ENCODE results near the gene EXOC6B.

EXOC6B gene

GRCh38 chr2:72173640-72174321 is 652.1 kb downstream of the EXOC6B start:
- no peak overlapping the region for H3K9ac ChIP-seq (ENCODE audit: low read depth, low read length)
- DNase-seq = no peak

GRCh38 chr2:72172478-72172877 is 653.4 kb downstream of the EXOC6B start:
- Histone ChIP-seq H3K79me2 (ENCODE audit: insufficient read depth, low read length) (no peaks in the 10 kb centered on the region), H3K9me3 (ENCODE audit: insufficient read depth, low read length, severe bottlenecking) (no peaks in the 10 kb centered on the region), H3K36me3 (ENCODE audit: insufficient read depth, low read length) (no peaks in the 10 kb centered on the region), H3K4me3 (ENCODE audit: low read depth in 1 of 2, low read length in 2 of 2) (no peak overlapping the region), H3K4me2 (ENCODE audit: insufficient read depth, low read length) (no peak overlapping the region), H3K4me1 (ENCODE audit: insufficient read depth, low read length) (no peaks in the 10 kb centered on the region), H3K9ac (ENCODE audit: low read depth, low read length) (no peak overlapping the region), H2AFZ (ENCODE audit: low read depth, low read length) (no peak overlapping the region), H4K20me1 (ENCODE audit: insufficient read depth, low read length) (no peaks in the 10 kb centered on the region), H3K27ac (ENCODE audit: low read length) (no peak overlapping the region), H3K27me3 (ENCODE audit: insufficient read depth, low read length, poor library complexity) (no peaks in the 10 kb centered on the region)
- DNase-seq (no peak), ATAC-seq (ENCODE audit: insufficient read depth, low read depth) (no peak)
- no peak for TF ChIP-seq EZH2 (IDR thresholded peaks at IDR 0.05; ENCODE audit: borderline replicate concordance, low read depth, low read length, severe bottlenecking)

More at GRCh38 chr2:72173640-72174321, 652.1 kb downstream of the EXOC6B start:
- no peaks in the 10 kb centered on the region for H3K79me2 ChIP-seq (ENCODE audit: insufficient read depth, low read length)
- H3K27me3 ChIP-seq (ENCODE audit: insufficient read depth, low read length, poor library complexity) = no peaks in the 10 kb centered on the region
- no peak overlapping the region for H3K27ac ChIP-seq (ENCODE audit: low read length)
- no peak overlapping the region for H2AFZ ChIP-seq (ENCODE audit: low read depth, low read length)
- no peak for TF ChIP-seq EZH2 (IDR thresholded peaks at IDR 0.05; ENCODE audit: borderline replicate concordance, low read depth, low read length, severe bottlenecking)
- TF ChIP-seq, protein P1, sequence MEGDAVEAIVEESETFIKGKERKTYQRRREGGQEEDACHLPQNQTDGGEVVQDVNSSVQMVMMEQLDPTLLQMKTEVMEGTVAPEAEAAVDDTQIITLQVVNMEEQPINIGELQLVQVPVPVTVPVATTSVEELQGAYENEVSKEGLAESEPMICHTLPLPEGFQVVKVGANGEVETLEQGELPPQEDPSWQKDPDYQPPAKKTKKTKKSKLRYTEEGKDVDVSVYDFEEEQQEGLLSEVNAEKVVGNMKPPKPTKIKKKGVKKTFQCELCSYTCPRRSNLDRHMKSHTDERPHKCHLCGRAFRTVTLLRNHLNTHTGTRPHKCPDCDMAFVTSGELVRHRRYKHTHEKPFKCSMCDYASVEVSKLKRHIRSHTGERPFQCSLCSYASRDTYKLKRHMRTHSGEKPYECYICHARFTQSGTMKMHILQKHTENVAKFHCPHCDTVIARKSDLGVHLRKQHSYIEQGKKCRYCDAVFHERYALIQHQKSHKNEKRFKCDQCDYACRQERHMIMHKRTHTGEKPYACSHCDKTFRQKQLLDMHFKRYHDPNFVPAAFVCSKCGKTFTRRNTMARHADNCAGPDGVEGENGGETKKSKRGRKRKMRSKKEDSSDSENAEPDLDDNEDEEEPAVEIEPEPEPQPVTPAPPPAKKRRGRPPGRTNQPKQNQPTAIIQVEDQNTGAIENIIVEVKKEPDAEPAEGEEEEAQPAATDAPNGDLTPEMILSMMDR (IDR thresholded peaks at IDR 0.05; ENCODE audit: borderline replicate concordance, extremely low read depth, low read length, poor library complexity, severe bottlenecking) = no peak
- ATAC-seq (ENCODE audit: insufficient read depth, low read depth) = no peak
- no peaks in the 10 kb centered on the region for H3K36me3 ChIP-seq (ENCODE audit: insufficient read depth, low read length)
- no peaks in the 10 kb centered on the region for H3K9me3 ChIP-seq (ENCODE audit: insufficient read depth, low read length, severe bottlenecking)
- H3K4me2 ChIP-seq (ENCODE audit: insufficient read depth, low read length) = no peak overlapping the region
- H3K4me1 ChIP-seq (ENCODE audit: insufficient read depth, low read length) = no peaks in the 10 kb centered on the region
- H3K4me3 ChIP-seq (ENCODE audit: low read depth in 1 of 2, low read length in 2 of 2) = no peak overlapping the region
- no peaks in the 10 kb centered on the region for H4K20me1 ChIP-seq (ENCODE audit: insufficient read depth, low read length)

GRCh38 chr2:72166279-72166678 is 659.6 kb downstream of the EXOC6B start:
- DNase-seq = no peak
- no peaks in the 10 kb centered on the region for H3K36me3 ChIP-seq (ENCODE audit: insufficient read depth, low read length)
- no peak for ATAC-seq (ENCODE audit: insufficient read depth, low read depth)
- no peak overlapping the region for H2AFZ ChIP-seq (ENCODE audit: low read depth, low read length)
- H4K20me1 ChIP-seq (ENCODE audit: insufficient read depth, low read length) = no peaks in the 10 kb centered on the region
- TF ChIP-seq, protein P1 (IDR thresholded peaks at IDR 0.05; ENCODE audit: borderline replicate concordance, extremely low read depth, low read length, poor library complexity, severe bottlenecking) = no peak
- TF ChIP-seq EZH2 (IDR thresholded peaks at IDR 0.05; ENCODE audit: borderline replicate concordance, low read depth, low read length, severe bottlenecking) = no peak
- no peaks in the 10 kb centered on the region for H3K79me2 ChIP-seq (ENCODE audit: insufficient read depth, low read length)
- H3K27me3 ChIP-seq (ENCODE audit: insufficient read depth, low read length, poor library complexity) = no peaks in the 10 kb centered on the region
- H3K9ac ChIP-seq (ENCODE audit: low read depth, low read length) = no peak overlapping the region
- H3K4me1 ChIP-seq (ENCODE audit: insufficient read depth, low read length) = no peaks in the 10 kb centered on the region
- H3K27ac ChIP-seq (ENCODE audit: low read length) = no peak overlapping the region
- H3K4me3 ChIP-seq (ENCODE audit: low read depth in 1 of 2, low read length in 2 of 2) = no peak overlapping the region
- H3K9me3 ChIP-seq (ENCODE audit: insufficient read depth, low read length, severe bottlenecking) = no peaks in the 10 kb centered on the region
- no peak overlapping the region for H3K4me2 ChIP-seq (ENCODE audit: insufficient read depth, low read length)

DNA sequence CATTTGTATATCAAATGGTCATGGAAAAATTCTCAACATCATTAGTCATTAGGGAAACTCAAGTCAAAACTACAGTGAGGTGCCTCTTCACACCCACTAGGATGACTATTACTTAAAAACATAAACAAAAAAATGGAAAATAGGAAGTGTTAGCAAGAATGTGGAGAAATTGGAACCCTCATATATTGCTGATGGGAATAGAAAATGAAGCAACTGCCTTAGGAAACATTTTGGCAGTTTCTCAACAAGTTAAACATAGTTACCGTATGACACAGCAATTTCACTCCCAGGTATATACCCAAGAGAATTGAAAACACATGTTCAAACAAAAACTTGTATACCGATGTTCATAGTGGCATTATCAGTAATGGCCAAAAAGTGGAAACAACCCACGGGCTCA is 660.0 kb downstream of the EXOC6B start:
- Histone ChIP-seq H3K9me3 (ENCODE audit: insufficient read depth, low read length, severe bottlenecking) (no peaks in the 10 kb centered on the region), H3K36me3 (ENCODE audit: insufficient read depth, low read length) (no peaks in the 10 kb centered on the region), H3K27ac (ENCODE audit: low read length) (no peak overlapping the region), H3K4me2 (ENCODE audit: insufficient read depth, low read length) (no peak overlapping the region), H3K79me2 (ENCODE audit: insufficient read depth, low read length) (no peaks in the 10 kb centered on the region), H4K20me1 (ENCODE audit: insufficient read depth, low read length) (no peaks in the 10 kb centered on the region), H3K9ac (ENCODE audit: low read depth, low read length) (no peak overlapping the region), H3K27me3 (ENCODE audit: insufficient read depth, low read length, poor library complexity) (no peaks in the 10 kb centered on the region), H3K4me3 (ENCODE audit: low read depth in 1 of 2, low read length in 2 of 2) (no peak overlapping the region), H3K4me1 (ENCODE audit: insufficient read depth, low read length) (no peaks in the 10 kb centered on the region), H2AFZ (ENCODE audit: low read depth, low read length) (no peak overlapping the region)
- no peak for DNase-seq
- TF ChIP-seq, protein P1 (IDR thresholded peaks at IDR 0.05; ENCODE audit: borderline replicate concordance, extremely low read depth, low read length, poor library complexity, severe bottlenecking) = no peak
- no peak for TF ChIP-seq EZH2 (IDR thresholded peaks at IDR 0.05; ENCODE audit: borderline replicate concordance, low read depth, low read length, severe bottlenecking)
- no peak for ATAC-seq (ENCODE audit: insufficient read depth, low read depth)
